BJ (cell line): ENCODE results near the gene URI1. TPM values are rescaled to one million over a fixed set of nuclear protein-coding genes. Genes with fewer than 3 reads are reported as not detected.

Experiments
- CTCF ChIA-PET: fragments of 350-600 bp; formaldehyde crosslinking; extraction: SDS; loops from one replicate; lab custom pipeline; 2021; ENCODE audit warnings: antibody characterized with exemption, inconsistent platforms; lab: Yijun Ruan, JAX
- POLR2A ChIA-PET: fragments of 300-600 bp; sonication (Branson Sonifier 250); formaldehyde crosslinking; extraction: SDS; loops from one replicate; lab custom pipeline; 2021; ENCODE audit warnings: antibody characterized with exemption; lab: Charles Lee
- DNase-seq: peaks from one replicate; pipeline ENCODE4 v3.0.0-alpha.2; 2011; ENCODE audit warnings: low read depth
- H3K27me3 ChIP-seq: 2 replicates; pipeline ENCODE4 v1.6.0; 2011; ENCODE audit warnings: low read length; ENCODE audit not compliant: control insufficient read depth, insufficient read depth
- H3K36me3 ChIP-seq: 2 replicates; pipeline ENCODE4 v1.5.1; 2011; ENCODE audit warnings: low read length; ENCODE audit not compliant: control insufficient read depth, insufficient read depth
- H3K4me3 ChIP-seq: 2 replicates; pipeline ENCODE4 v1.5.1; 2011; ENCODE audit warnings: low read depth, mild to moderate bottlenecking, control low read depth, low read length
- CTCF ChIP-seq: IDR thresholded peaks from 2 replicates; pipeline ENCODE4 v1.5.1; 2011; ENCODE audit warnings: low read depth, mild to moderate bottlenecking, control low read depth, inconsistent platforms, low read length, moderate library complexity; ENCODE audit not compliant: insufficient read depth
- polyA plus RNA-seq: library from polyadenylated mRNA; depleted of rRNA; stranded (reverse); fragments of >200 nt; gene quantifications from 2 replicates; pipeline ENCODE4 v1.2.3, GENCODE V29; 2011

URI1 gene
- polyA plus RNA-seq, 1 experiment: 27.7 TPM

- no peak for DNase-seq
Measured at GRCh38 chr19:29988351-29988750, 46.3 kb downstream of the URI1 start.

GRCh38 chr19:29992233-29992867 is 50.3 kb downstream of the URI1 start:
- Histone ChIP-seq H3K4me3 (no peak overlapping the region), H3K27me3 (no peaks in the 10 kb centered on the region), H3K36me3 (no peaks in the 10 kb centered on the region)
- ChIA-PET POLR2A (no interaction called here), CTCF (interaction anchor here (0.8 kb wide), 1 partner anchor 10 kb away, joined by 3 read pairs; no protein-coding TSS in a partner anchor)
- DNase-seq: no peak
- TF ChIP-seq CTCF: no peak

More at GRCh38 chr19:29988351-29988750, 46.3 kb downstream of the URI1 start:
- POLR2A ChIA-PET: no interaction called here
- CTCF ChIA-PET: no interaction called here
- peaks cover 2% of the 10 kb centered on the region; the same call in 1 of the 2 replicates for H3K36me3 ChIP-seq
- no peak overlapping the region for H3K4me3 ChIP-seq
- H3K27me3 ChIP-seq: no peaks in the 10 kb centered on the region
- no peak for TF ChIP-seq CTCF

- ChIA-PET POLR2A (no interaction called here), CTCF (no interaction called here)
- Histone ChIP-seq H3K4me3 (no peak overlapping the region), H3K36me3 (no peaks in the 10 kb centered on the region), H3K27me3 (no peaks in the 10 kb centered on the region)
- DNase-seq: no peak
- TF ChIP-seq CTCF: no peak
Measured at GRCh38 chr19:29999490-29999889, 57.5 kb downstream of the URI1 start.

- ChIA-PET POLR2A (no interaction called here), CTCF (interaction anchor here (0.6 to 1.6 kb wide), 2 partner anchors 13 to 34 kb away, joined by 3 read pairs; no protein-coding TSS in a partner anchor)
- no peak for DNase-seq
- no peak for TF ChIP-seq CTCF
- H3K36me3 ChIP-seq: no peaks in the 10 kb centered on the region
- H3K4me3 ChIP-seq: no peak overlapping the region
- H3K27me3 ChIP-seq: no peaks in the 10 kb centered on the region
Measured at GRCh38 chr19:30000862-30001261, 58.8 kb downstream of the URI1 start.

GRCh38 chr19:30001301-30001700 is 59.3 kb downstream of the URI1 start:
- no peaks in the 10 kb centered on the region for H3K36me3 ChIP-seq
- ChIA-PET CTCF (interaction anchor here (0.6 to 1.6 kb wide), 2 partner anchors 14 to 34 kb away, joined by 3 read pairs; no protein-coding TSS in a partner anchor), POLR2A (no interaction called here)
- no peaks in the 10 kb centered on the region for H3K27me3 ChIP-seq
- no peak for DNase-seq
- no peak for TF ChIP-seq CTCF
- H3K4me3 ChIP-seq: no peak overlapping the region
